Right atrium auricular region (tissue), 2 donors: Measurements from ENCODE around the gene DHDDS. TPM values are rescaled to one million over a fixed set of nuclear protein-coding genes. Genes with fewer than 3 reads are reported as not detected.

Source experiments
- DNase-seq: peaks from one replicate; pipeline ENCODE4 v3.0.0-alpha.2; 2019; ENCODE audit warnings: low spot score
- H3K27ac ChIP-seq, 2 donors: fragments of 200-600 bp; sonication (generic); 1 replicate in 1 of 2; 2 replicates in 1 of 2; pipeline ENCODE4 v1.5.1; 2016 to 2019
- H3K27me3 ChIP-seq, 2 donors: fragments of 200-600 bp; sonication (generic); one replicate each; pipeline versions ENCODE4 v1.5.1 to v1.6.0; 2017 to 2019
- H3K36me3 ChIP-seq: fragments of 200-600 bp; sonication (generic); one replicate; pipeline ENCODE4 v1.5.1; 2016
- H3K4me1 ChIP-seq, 2 donors: fragments of 200-600 bp; sonication (generic); one replicate each; pipeline versions ENCODE4 v1.5.1 to v1.6.0; 2017 to 2019
- H3K4me3 ChIP-seq, 2 donors: fragments of 200-600 bp; sonication (generic); 1 replicate in 1 of 2; 2 replicates in 1 of 2; pipeline ENCODE4 v1.5.1; 2017 to 2019; ENCODE audit warnings: mild to moderate bottlenecking in 1 of 2, moderate library complexity in 1 of 2
- H3K9me3 ChIP-seq, 2 donors: fragments of 200-600 bp; sonication (generic); one replicate each; pipeline ENCODE4 v1.5.1; 2019
- total RNA-seq, 2 donors: library from RNA; depleted of rRNA; stranded (reverse); fragments of >200 nt; gene quantifications; one replicate each; pipeline ENCODE4 v1.1.0, GENCODE V29; 2016
- TF ChIP-seq, protein P1 (sequence below), 2 donors: fragments of 200-600 bp; sonication (generic); IDR thresholded peaks; one replicate each; pipeline ENCODE4 v1.5.1; 2019; ENCODE audit warnings: antibody characterized with exemption in 2 of 2

DHDDS gene
- total RNA-seq, 2 donors from 2014 or later: 24.2 to 33.3 TPM

DNA sequence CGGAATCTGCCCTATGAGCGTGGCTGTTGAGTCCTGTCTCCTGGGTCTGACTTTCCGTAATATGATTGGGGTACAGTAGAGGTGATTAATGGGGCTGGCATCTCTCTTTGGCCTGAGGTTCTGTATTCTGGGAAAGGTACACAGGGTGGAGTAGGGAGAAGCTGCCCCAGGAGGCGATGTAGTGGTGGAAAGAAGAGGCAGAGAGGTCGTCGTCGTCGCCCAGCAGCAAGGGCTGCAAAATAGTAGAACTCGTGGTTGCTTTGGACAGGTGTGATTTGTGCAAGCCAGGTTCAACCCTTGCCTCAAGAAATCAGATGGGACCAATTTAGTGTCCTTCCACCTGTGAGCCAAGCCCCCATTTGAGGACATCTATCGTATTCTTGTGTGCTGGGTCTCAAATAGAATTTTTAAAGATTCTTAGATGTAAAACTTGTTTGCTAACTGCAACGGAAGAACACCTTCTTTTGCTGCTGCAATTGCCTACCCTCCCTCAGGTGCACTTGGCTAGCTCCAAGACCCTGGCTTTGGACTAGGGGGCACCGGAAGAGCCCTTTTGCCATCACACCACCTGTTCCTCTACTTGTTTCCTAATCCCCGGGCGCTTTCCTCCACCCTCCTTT is 38.9 kb downstream of the DHDDS start:
- H3K9me3 ChIP-seq: no peaks in the 10 kb centered on the region

DNA sequence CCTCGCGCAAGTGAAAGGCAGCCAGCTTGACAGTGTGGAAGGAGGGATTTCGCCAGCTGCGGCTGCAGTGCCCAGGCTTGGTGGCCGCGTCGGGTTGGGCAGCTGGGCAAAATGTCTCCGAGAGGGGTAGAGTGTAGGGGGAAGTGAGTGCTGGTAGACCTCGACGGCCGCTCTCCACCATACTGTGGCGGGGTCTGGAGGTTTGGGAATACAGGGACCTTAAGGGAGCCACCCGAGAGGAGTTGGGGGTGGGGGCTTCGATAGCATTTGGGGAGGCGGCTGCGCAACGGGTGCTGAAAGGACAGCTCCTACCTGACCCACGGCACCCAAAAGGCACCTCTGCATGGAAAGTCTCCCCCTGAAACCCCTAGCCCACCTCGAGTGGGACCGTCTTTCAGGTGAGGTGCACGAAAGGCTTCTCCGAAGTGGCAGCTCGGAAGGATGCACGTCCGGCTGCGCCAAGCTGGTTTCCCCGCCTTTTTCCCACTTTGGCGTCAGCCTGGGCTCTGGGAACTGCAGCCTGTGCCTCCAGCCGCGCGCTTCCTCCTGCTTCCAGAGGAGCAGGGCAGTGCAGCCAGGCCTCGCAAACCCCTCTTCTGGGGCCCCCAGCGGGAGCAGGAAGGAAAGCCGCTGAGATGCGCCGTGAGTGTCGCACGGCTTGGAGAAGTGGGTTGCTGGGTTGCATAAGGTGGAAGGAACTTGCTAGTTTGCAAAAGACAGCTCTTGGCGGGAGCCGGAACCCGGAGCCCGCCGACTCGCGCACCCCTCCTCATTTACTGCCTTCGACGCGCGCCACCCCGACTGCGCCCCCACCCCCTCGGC is 39.6 kb downstream of the DHDDS start:
- no peaks in the 10 kb centered on the region for H3K27me3 ChIP-seq
- H3K4me1 ChIP-seq: peaks cover 0 to 29% of the 10 kb centered on the region in 2 donors
- peak; percentile 77 for DNase-seq
- H3K9me3 ChIP-seq: no peaks in the 10 kb centered on the region
- H3K4me3 ChIP-seq: peak overlapping the region; percentile 98 to 100
- peaks cover 33% of the 10 kb centered on the region for H3K36me3 ChIP-seq
- TF ChIP-seq, protein P1, sequence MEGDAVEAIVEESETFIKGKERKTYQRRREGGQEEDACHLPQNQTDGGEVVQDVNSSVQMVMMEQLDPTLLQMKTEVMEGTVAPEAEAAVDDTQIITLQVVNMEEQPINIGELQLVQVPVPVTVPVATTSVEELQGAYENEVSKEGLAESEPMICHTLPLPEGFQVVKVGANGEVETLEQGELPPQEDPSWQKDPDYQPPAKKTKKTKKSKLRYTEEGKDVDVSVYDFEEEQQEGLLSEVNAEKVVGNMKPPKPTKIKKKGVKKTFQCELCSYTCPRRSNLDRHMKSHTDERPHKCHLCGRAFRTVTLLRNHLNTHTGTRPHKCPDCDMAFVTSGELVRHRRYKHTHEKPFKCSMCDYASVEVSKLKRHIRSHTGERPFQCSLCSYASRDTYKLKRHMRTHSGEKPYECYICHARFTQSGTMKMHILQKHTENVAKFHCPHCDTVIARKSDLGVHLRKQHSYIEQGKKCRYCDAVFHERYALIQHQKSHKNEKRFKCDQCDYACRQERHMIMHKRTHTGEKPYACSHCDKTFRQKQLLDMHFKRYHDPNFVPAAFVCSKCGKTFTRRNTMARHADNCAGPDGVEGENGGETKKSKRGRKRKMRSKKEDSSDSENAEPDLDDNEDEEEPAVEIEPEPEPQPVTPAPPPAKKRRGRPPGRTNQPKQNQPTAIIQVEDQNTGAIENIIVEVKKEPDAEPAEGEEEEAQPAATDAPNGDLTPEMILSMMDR (IDR thresholded peaks at IDR 0.05): no peak
- H3K27ac ChIP-seq: peak overlapping the region; percentile 100

More for the DNA sequence above, 38.9 kb downstream of the DHDDS start:
- no peak for DNase-seq
- TF ChIP-seq, protein P1 (IDR thresholded peaks at IDR 0.05): no peak
- Histone ChIP-seq H3K27ac (no peak overlapping the region), H3K4me1 (peaks cover 0 to 29% of the 10 kb centered on the region in 2 donors), H3K27me3 (no peaks in the 10 kb centered on the region), H3K36me3 (peaks cover 28% of the 10 kb centered on the region), H3K4me3 (peak overlapping the region in 1 of 2 donors; percentile 98)

DNA sequence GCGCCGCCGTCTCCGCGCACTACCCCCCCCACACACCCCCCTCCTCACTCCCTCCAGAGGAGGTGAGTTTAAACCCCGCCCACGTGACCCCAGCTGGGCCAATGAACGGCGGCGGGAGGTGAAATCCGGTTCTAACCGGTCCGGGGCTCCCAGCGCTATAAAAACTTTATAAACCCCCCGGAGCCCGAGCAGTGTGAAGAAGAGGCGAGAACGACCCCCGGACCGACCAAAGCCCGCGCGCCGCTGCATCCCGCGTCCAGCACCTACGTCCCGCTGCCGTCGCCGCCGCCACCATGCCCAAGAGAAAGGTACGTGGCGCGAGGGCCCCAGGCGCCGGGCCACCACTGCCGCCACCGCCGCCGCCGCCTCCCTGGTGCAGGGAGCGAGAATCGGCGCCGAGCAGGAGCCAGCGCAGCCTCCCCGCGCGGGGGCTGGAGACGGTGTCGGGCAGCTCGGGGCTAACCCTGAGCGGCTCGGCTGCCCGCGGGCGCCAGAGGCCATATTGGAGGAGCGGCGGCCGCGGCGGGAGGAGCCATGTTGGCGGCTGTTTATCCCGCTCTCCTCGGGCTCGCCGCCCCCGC is 40.3 kb downstream of the DHDDS start, which contains the start of gene HMGN2:
Gene HMGN2, plus strand, starts transcription at position 121 of the 581 bp plus-strand sequence. Its CDS starts 173 bp downstream, at position 294.
- Histone ChIP-seq H3K4me1 (peaks cover 0 to 29% of the 10 kb centered on the region in 2 donors), H3K9me3 (no peaks in the 10 kb centered on the region), H3K36me3 (peaks cover 38% of the 10 kb centered on the region), H3K27ac (peak within 1 kb of the TSS; percentile 100), H3K4me3 (peak within 1 kb of the TSS; percentile 98 to 100), H3K27me3 (no peaks in the 10 kb centered on the region)
- TF ChIP-seq, protein P1 (IDR thresholded peaks at IDR 0.05): no peak
- DNase-seq: peak; percentile 90

DNA sequence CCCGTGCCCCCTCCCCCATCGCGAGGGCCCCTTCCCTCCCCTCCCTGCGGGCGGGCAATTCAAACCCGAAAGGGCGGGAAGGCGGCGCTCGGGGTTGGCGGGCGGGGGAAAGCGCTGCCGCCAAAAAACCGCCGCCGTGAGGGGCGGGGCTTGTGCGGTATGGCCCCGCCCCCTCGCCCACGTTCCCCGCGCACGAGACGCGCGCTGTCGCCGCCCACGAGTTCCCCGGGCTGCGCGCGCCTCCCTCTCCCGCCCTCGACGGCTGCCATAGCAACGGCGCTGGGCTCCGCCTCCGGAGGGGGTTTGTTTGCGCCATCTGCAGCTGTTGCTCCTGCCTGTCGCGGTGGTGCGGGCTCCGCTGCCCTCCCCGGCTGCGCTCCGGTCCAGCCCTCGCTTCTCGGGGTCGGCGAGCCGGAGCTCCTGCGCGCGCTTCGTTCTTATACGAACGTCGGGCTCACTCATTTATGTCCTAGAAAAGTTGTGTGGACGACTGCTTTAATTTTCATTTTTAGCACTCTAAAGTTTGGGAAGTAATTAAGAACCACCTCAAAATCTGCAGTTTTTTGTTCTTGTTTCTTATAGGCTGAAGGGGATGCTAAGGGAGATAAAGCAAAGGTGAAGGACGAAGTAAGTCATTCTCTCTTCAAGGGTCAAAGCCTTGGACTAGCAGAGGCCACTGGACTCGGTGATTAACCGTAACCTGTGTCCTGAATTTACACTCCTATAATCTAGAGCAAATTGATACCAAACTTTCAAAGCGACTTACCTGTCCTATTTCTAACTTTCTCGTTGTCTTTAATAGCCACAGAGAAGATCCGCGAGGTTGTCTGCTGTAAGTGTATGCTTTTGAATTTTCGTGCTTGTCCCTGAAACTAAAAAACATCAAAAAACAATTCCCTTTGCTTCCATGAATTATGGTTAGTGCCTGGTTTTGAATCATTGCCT is 41.1 kb downstream of the DHDDS start:
- Histone ChIP-seq H3K9me3 (no peaks in the 10 kb centered on the region), H3K36me3 (peaks cover 43% of the 10 kb centered on the region), H3K27ac (peak overlapping the region; percentile 100), H3K4me1 (peaks cover 0 to 29% of the 10 kb centered on the region in 2 donors), H3K27me3 (no peaks in the 10 kb centered on the region), H3K4me3 (peak overlapping the region; percentile 98 to 100)
- TF ChIP-seq, protein P1 (IDR thresholded peaks at IDR 0.05): no peak
- DNase-seq: peak; percentile 96

DNA sequence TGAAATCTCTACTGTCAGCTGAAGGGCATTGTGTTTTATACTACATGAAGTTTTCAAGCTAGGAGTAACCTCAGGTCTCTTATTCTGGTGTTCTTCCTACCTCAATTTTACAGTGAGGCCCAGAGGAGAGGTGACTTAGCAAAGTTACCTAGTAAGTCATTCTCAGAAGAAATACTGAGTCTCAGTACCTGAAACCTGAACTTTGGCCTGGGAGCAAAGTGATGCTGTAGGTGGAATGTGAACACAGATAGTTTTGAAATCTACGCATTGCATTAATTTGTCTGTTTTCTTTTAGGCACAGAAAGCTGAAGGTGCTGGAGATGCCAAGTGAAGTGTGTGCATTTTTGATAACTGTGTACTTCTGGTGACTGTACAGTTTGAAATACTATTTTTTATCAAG is 42.7 kb downstream of the DHDDS start:
- Histone ChIP-seq H3K4me3 (no peak overlapping the region), H3K4me1 (peaks cover 0 to 29% of the 10 kb centered on the region in 2 donors), H3K9me3 (no peaks in the 10 kb centered on the region), H3K36me3 (peaks cover 44% of the 10 kb centered on the region), H3K27me3 (no peaks in the 10 kb centered on the region), H3K27ac (no peak overlapping the region)
- DNase-seq: no peak
- TF ChIP-seq, protein P1 (IDR thresholded peaks at IDR 0.05): no peak
